Pancreas (tissue), 10 donors: ENCODE results near the gene LATS2. TPM values are rescaled to one million over a fixed set of nuclear protein-coding genes. Genes with fewer than 3 reads are reported as not detected.

Source experiments
- ATAC-seq, 4 donors: fragments of 200-7000 bp; cut with Tn5 transposase; one replicate each; pipeline versions ENCODE4 v1.8.0 to v1.9.1; 2020; ENCODE audit warnings: mild to moderate bottlenecking in 4 of 4, moderate library complexity in 4 of 4
- DNase-seq, 6 donors: peaks; one replicate each; pipeline ENCODE4 v3.0.0-alpha.2; 2020
- FAIRE-seq: peaks from 2 replicates; lab custom pipeline; 2012; peaks lifted over from hg19 to GRCh38; lab: Jason Lieb, UNC
- H3K27ac ChIP-seq, 4 donors: fragments of 200-600 bp; sonication (generic); 1 replicate in 3 of 4; 2 replicates in 1 of 4; pipeline versions ENCODE4 v1.5.0 to v1.8.0; 2020
- H3K27me3 ChIP-seq, 4 donors: fragments of 200-600 bp; one replicate each; pipeline ENCODE4 v1.8.0; 2021
- H3K36me3 ChIP-seq, 3 donors: fragments of 200-600 bp; sonication (generic) in 1 of 3; one replicate each; pipeline versions ENCODE4 v1.5.0 to v1.8.0; 2020 to 2021
- H3K4me1 ChIP-seq, 3 donors: fragments of 200-600 bp; one replicate each; pipeline ENCODE4 v1.8.0; 2021
- H3K4me3 ChIP-seq, 4 donors: fragments of 200-600 bp; sonication (generic) in 2 of 4; one replicate each; pipeline versions ENCODE4 v1.5.0 to v1.8.0; 2020 to 2021
- H3K9me3 ChIP-seq, 4 donors: fragments of 200-600 bp; one replicate each; pipeline ENCODE4 v1.8.0; 2021
- CTCF ChIP-seq, 4 donors: fragments of 200-600 bp; sonication (generic) in 3 of 4; IDR thresholded peaks; one replicate each; pipeline versions ENCODE4 v1.5.0 to v1.8.0; 2021; ENCODE audit warnings: antibody characterized with exemption in 4 of 4
- WGBS, 2 donors: extraction: QIAGEN DNeasy Blood & Tissue Kit; methylation state at CpG; one replicate each; pipeline ENCODE4 v1.1.7; 2013; 5-methylcytosine and 5-hydroxymethylcytosine counted together
- intact Hi-C, 3 donors: fragments of 100-400 bp; cut with DNase I; formaldehyde crosslinking; loops; one replicate each; pipeline versions ENCODE4 v1.11.1 to v1.14.2; 2022
- polyA plus RNA-seq, 2 donors: library from polyadenylated mRNA; stranded (reverse); fragments of 200-250 nt; gene quantifications; one replicate each; pipeline ENCODE4 v1.2.3, GENCODE V29; 2013
- total RNA-seq, 6 donors: library from RNA; stranded (reverse); fragmentation: NEBNext Ultra II Directional in 4 of 6; extraction: Animal tissue kit (Norgen Biotek cat#: 25700) in 4 of 6; gene quantifications; one replicate each; pipeline versions ENCODE4 v1.2.1 to v1.2.4, GENCODE V29; 2021 to 2023
- donor health status: healthy with polysubstance abuse.
- donor health status: DM: no; HTN: no; CAD: no; lungs with moderate emphysema.
- donor health status: DM: no; HTN: no; CAD: no.
- donor health status: control.
- donor health status: control.
- donor health status: Bipolar disorder and iron deficiency.
- donor health status: DM: yes; HTN: yes; CAD: no.
- donor health status: DM: no; HTN: no; CAD: no.
- donor health status: DM: no; HTN: no; CAD: no.
- donor health status: DM: yes; HTN: yes; CAD: no.

The LATS2 gene
- total RNA-seq = 10 to 100 TPM in 2 of 6 donors, 1 to 10 TPM in 4; 6.0 to 12.5 (median 8.3) TPM
- polyA plus RNA-seq = 1 to 10 TPM; 3.8 to 6.7 TPM

DNA sequence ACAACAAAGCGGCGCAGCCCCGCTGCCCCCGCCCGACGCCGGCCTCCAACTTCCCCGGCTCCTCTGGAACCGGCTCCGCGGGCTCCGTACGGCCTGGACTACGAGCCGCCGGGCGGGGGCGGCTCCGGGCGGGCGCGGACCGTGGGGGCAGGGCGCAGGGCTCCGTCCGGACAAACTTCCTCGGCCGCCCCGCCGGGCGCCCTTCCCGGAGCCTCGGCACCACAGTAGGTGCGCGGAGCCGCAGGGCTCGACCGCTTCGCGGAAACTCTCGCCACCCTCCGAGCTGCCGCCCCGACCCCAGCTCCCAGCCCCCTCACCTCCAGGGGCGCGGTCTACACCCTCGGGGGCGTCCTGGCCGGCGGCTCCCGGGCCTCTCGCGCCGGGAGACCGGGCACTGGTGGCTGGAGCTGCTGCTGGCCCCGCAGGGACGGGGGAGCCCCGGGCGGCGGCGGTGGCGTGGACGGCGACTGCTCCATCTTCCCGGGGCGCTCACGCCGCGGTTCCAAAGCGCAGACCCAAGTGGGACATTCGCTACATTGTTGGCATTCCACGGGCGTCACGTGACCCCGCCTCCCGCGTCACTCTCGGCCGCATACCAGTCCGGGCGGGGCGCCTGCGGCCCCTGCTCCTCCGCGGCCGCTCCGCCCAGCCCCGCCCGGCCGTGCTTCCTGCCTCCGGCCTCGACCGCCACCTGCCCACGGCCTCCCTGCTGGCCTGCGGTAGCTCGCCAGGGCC, at the start of gene LATS2:
Gene LATS2, minus strand, starts transcription at position 558 of the 735 bp plus-strand sequence. CDS start 15,560 bp downstream, outside the sequence.
- H3K9me3 ChIP-seq = no peaks in the 10 kb centered on the region
- no peaks in the 10 kb centered on the region for H3K27me3 ChIP-seq
- H3K36me3 ChIP-seq = no peaks in the 10 kb centered on the region
- TF ChIP-seq CTCF (IDR thresholded peaks at IDR 0.05) = no peak
- H3K4me3 ChIP-seq = peak within 1 kb of the TSS; percentile 84 to 96 (median 91)
- peaks cover 0 to 7% (median 3%) of the 10 kb centered on the region in 3 donors for H3K4me1 ChIP-seq
- FAIRE-seq (no peak), ATAC-seq (peak; percentile 95 to 98 (median 96)), DNase-seq (peak; percentile 90 to 97 (median 95))
- H3K27ac ChIP-seq = peak within 1 kb of the TSS; percentile 90 to 98 (median 98)
- WGBS, 2 donors = 0% methylated on average over 76 to 96 of the region's 96 CpGs
- intact Hi-C loops = no loop called here

GRCh38 chr13:21109168-21109567, 47.8 kb upstream of the LATS2 start:
- WGBS, 2 donors = 63 to 73% methylated on average over 7 of the region's 7 CpGs
- Histone ChIP-seq H3K27ac (no peak overlapping the region), H3K27me3 (no peaks in the 10 kb centered on the region), H3K4me1 (no peaks in the 10 kb centered on the region), H3K36me3 (no peaks in the 10 kb centered on the region), H3K4me3 (no peak overlapping the region), H3K9me3 (no peaks in the 10 kb centered on the region)
- DNase-seq (no peak), FAIRE-seq (no peak), ATAC-seq (no peak)
- no peak for TF ChIP-seq CTCF (IDR thresholded peaks at IDR 0.05)
- intact Hi-C loops = no loop called here

- DNase-seq = no peak
- H3K27ac ChIP-seq = no peak overlapping the region
- H3K27me3 ChIP-seq = no peaks in the 10 kb centered on the region
- WGBS, 2 donors = 17 to 18% methylated on average over 4 of the region's 4 CpGs
- no peak for ATAC-seq
- intact Hi-C loops = no loop called here
- no peaks in the 10 kb centered on the region for H3K9me3 ChIP-seq
- no peak for TF ChIP-seq CTCF (IDR thresholded peaks at IDR 0.05)
- no peak for FAIRE-seq
- no peaks in the 10 kb centered on the region for H3K36me3 ChIP-seq
- no peaks in the 10 kb centered on the region for H3K4me1 ChIP-seq
- no peak overlapping the region for H3K4me3 ChIP-seq
Measured at GRCh38 chr13:21106089-21106488, 44.7 kb upstream of the LATS2 start.

DNA sequence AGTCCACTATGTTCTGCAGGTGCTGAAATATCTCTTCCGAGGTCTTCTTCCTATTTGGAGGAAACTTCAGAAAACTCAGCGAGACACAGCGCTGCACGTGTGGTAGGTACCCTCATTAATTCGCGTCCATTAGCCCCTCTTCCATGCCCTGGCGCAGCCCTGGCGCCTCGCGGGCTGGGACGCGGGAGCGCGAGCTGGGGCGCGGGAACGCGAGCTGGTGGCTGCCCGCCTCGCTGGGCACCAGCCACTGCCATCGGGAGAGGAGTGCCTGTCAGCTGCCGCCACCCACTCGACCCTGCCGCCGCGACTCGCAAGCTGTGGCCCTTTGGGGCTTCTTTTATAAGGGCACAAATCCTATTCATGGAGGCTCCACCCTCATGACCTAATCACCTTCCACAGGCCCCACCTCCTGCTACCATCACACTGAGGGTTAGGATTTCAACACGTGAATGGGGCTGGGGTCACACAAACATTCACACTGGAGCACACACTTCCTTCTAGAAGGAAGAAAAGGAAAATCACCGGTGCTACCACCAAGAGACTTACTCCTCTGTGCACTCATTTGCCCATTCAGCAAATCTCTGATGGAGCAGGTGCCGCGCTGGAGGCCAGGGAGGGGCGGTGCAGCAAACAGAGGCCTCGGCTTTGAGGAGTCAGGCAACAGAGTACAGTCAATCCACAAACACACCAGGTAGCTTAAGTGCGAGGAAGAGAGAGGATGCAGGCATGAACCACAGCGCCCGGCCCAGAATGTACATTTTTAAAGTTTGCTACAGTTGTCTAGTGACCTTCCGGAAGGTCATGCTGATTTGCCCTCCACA, 43.0 kb upstream of the LATS2 start:
- intact Hi-C loops = no loop called here
- FAIRE-seq (no peak), ATAC-seq (no peak), DNase-seq (no peak)
- Histone ChIP-seq H3K4me1 (no peaks in the 10 kb centered on the region), H3K27me3 (no peaks in the 10 kb centered on the region), H3K36me3 (no peaks in the 10 kb centered on the region), H3K27ac (no peak overlapping the region), H3K4me3 (no peak overlapping the region), H3K9me3 (no peaks in the 10 kb centered on the region)
- 91 to 93% methylated on average over 37 of the region's 37 CpGs for WGBS, 2 donors
- no peak for TF ChIP-seq CTCF (IDR thresholded peaks at IDR 0.05)
